H9 (cell line): ENCODE results near the gene ARHGAP31. TPM values are rescaled to one million over a fixed set of nuclear protein-coding genes. Genes with fewer than 3 reads are reported as not detected.

Experiments
- DNase-seq: peaks from one replicate; pipeline ENCODE4 v3.0.0-alpha.2; 2017
- H2AFZ ChIP-seq: one replicate; pipeline ENCODE4 v1.6.1; 2013; ENCODE audit warnings: mild to moderate bottlenecking, low read length, control low read depth, moderate library complexity
- H2AK5ac ChIP-seq: 2 replicates; pipeline ENCODE4 v1.6.1; 2013; ENCODE audit warnings: low read length, control low read depth, mixed read lengths; ENCODE audit not compliant: insufficient read length
- H2BK120ac ChIP-seq: one replicate; pipeline ENCODE4 v1.6.1; 2013; ENCODE audit warnings: low read depth, mild to moderate bottlenecking, low read length, control low read depth, inconsistent platforms; ENCODE audit not compliant: poor library complexity, severe bottlenecking
- H2BK12ac ChIP-seq: 2 replicates; pipeline ENCODE4 v1.6.1; 2013; ENCODE audit warnings: low read length, control low read depth, mixed read lengths, low read depth; ENCODE audit not compliant: insufficient read length
- H2BK15ac ChIP-seq: 2 replicates; pipeline ENCODE4 v1.6.1; 2013; ENCODE audit warnings: low read depth, low read length, control low read depth
- H2BK20ac ChIP-seq: one replicate; pipeline ENCODE4 v1.6.1; 2013; ENCODE audit warnings: low read depth, mild to moderate bottlenecking, low read length, control low read depth, inconsistent platforms; ENCODE audit not compliant: poor library complexity, severe bottlenecking
- H2BK5ac ChIP-seq: 2 replicates; pipeline ENCODE4 v1.6.1; 2013; ENCODE audit warnings: low read length, control low read depth, mixed read lengths; ENCODE audit not compliant: insufficient read length
- H3K14ac ChIP-seq: 2 replicates; pipeline ENCODE4 v1.6.1; 2013; ENCODE audit warnings: low read length, control low read depth; ENCODE audit not compliant: insufficient read depth
- H3K18ac ChIP-seq: 2 replicates; pipeline ENCODE4 v1.6.1; 2013; ENCODE audit warnings: low read depth, mild to moderate bottlenecking, mixed read lengths, low read length, control low read depth; ENCODE audit not compliant: insufficient read length
- H3K23ac ChIP-seq: 2 replicates; pipeline ENCODE4 v1.6.1; 2013; ENCODE audit warnings: low read length, control low read depth, mixed read lengths, low read depth; ENCODE audit not compliant: insufficient read length
- H3K23me2 ChIP-seq: 2 replicates; pipeline ENCODE4 v1.6.1; 2013; ENCODE audit warnings: low read depth, mild to moderate bottlenecking, mixed read lengths, low read length, control low read depth; ENCODE audit not compliant: insufficient read length, poor library complexity, severe bottlenecking
- H3K27ac ChIP-seq: 2 replicates; pipeline ENCODE4 v1.5.1; 2013; ENCODE audit warnings: low read length, control low read depth, mixed read lengths, low read depth; ENCODE audit not compliant: insufficient read length
- H3K27me3 ChIP-seq: 2 replicates; pipeline ENCODE4 v1.6.1; 2013; ENCODE audit warnings: low read length, control low read depth, inconsistent platforms; ENCODE audit not compliant: insufficient read depth
- H3K4ac ChIP-seq: 2 replicates; pipeline ENCODE4 v1.6.1; 2013; ENCODE audit warnings: low read depth, mild to moderate bottlenecking, control low read depth, inconsistent platforms, low read length, moderate library complexity
- H3K4me1 ChIP-seq: 2 replicates; pipeline ENCODE4 v1.6.1; 2013; ENCODE audit warnings: low read length, control low read depth, inconsistent platforms; ENCODE audit not compliant: insufficient read depth
- H3K4me2 ChIP-seq: 2 replicates; pipeline ENCODE4 v1.6.1; 2013; ENCODE audit warnings: low read length, control low read depth, mixed read lengths; ENCODE audit not compliant: insufficient read length, insufficient read depth
- H3K56ac ChIP-seq: 2 replicates; pipeline ENCODE4 v1.6.1; 2013; ENCODE audit warnings: low read depth, mild to moderate bottlenecking, mixed read lengths, low read length, control low read depth; ENCODE audit not compliant: insufficient read length
- H3K79me1 ChIP-seq: 2 replicates; pipeline ENCODE4 v1.6.1; 2013; ENCODE audit warnings: low read depth, mild to moderate bottlenecking, moderate library complexity, low read length, control low read depth, inconsistent platforms; ENCODE audit not compliant: insufficient read depth, poor library complexity, severe bottlenecking
- H3K79me2 ChIP-seq: 2 replicates; pipeline ENCODE4 v1.6.1; 2013; ENCODE audit warnings: low read length, control low read depth, inconsistent platforms; ENCODE audit not compliant: insufficient read depth
- H3K9ac ChIP-seq: 2 replicates; pipeline ENCODE4 v1.6.1; 2013; ENCODE audit warnings: low read length, control low read depth, mixed read lengths; ENCODE audit not compliant: insufficient read length; ENCODE audit errors: extremely low read depth
- H3K9me3 ChIP-seq: one replicate; pipeline ENCODE4 v1.6.1; 2013; ENCODE audit warnings: low read depth, low read length, inconsistent platforms; ENCODE audit not compliant: control insufficient read depth
- H3T11ph ChIP-seq: one replicate; pipeline ENCODE4 v1.6.1; 2013; ENCODE audit warnings: mild to moderate bottlenecking, low read length, control low read depth, inconsistent platforms
- H4K20me1 ChIP-seq: one replicate; pipeline ENCODE4 v1.6.1; 2013; ENCODE audit not compliant: control insufficient read depth, insufficient read length, insufficient read depth
- H4K5ac ChIP-seq: 2 replicates; pipeline ENCODE4 v1.6.1; 2013; ENCODE audit warnings: low read depth, mild to moderate bottlenecking, mixed read lengths, low read length, control low read depth; ENCODE audit not compliant: insufficient read length
- H4K8ac ChIP-seq: replicated peaks from 2 replicates; pipeline ENCODE4 v1.6.1; 2013; ENCODE audit warnings: low read length, control low read depth, mixed read lengths, low read depth; ENCODE audit not compliant: insufficient read length
- H4K91ac ChIP-seq: 2 replicates; pipeline ENCODE4 v1.6.1; 2013; ENCODE audit warnings: low read depth, mild to moderate bottlenecking, moderate library complexity, mixed read lengths, low read length, control low read depth; ENCODE audit not compliant: insufficient read length
- H3K27ac Mint-ChIP-seq, 3 experiments: 2 replicates in 2 of 3; 3 replicates in 1 of 3; pipeline ENCODE4 v1.8.0; 2020 to 2021; ENCODE audit warnings: mixed read lengths in 3 of 3, mild to moderate bottlenecking in 1 of 3, moderate library complexity in 1 of 3
- H3K27me3 Mint-ChIP-seq: 2 replicates; pipeline ENCODE4 v1.8.0; 2021; ENCODE audit warnings: low read depth, mild to moderate bottlenecking, moderate library complexity, mixed read lengths
- H3K36me3 Mint-ChIP-seq, 3 experiments: 2 replicates in 2 of 3; 3 replicates in 1 of 3; pipeline ENCODE4 v1.8.0; 2020 to 2021; ENCODE audit warnings: low read depth in 3 of 3, mixed read lengths in 3 of 3; ENCODE audit not compliant: insufficient read depth in 1 of 3
- H3K4me1 Mint-ChIP-seq, 2 experiments: 2 replicates each; pipeline ENCODE4 v1.8.0; 2020; ENCODE audit warnings: mixed read lengths in 2 of 2
- H3K4me3 Mint-ChIP-seq, 2 experiments: 2 replicates in 1 of 2; 3 replicates in 1 of 2; pipeline ENCODE4 v1.8.0; 2020 to 2021; ENCODE audit warnings: mild to moderate bottlenecking in 2 of 2, mixed read lengths in 2 of 2, moderate library complexity in 1 of 2
- H3K9me3 Mint-ChIP-seq, 2 experiments: 2 replicates in 1 of 2; 3 replicates in 1 of 2; pipeline ENCODE4 v1.8.0; 2020; ENCODE audit warnings: mild to moderate bottlenecking in 2 of 2, mixed read lengths in 2 of 2, moderate library complexity in 1 of 2
- CTCF ChIP-seq: fragments of 200-600 bp; sonication (generic); conservative IDR thresholded peaks from 3 replicates; pipeline ENCODE4 v1.8.0; 2021; ENCODE audit warnings: antibody characterized with exemption, mild to moderate bottlenecking
- WGBS: extraction: QIAGEN DNeasy Blood & Tissue Kit; methylation state at CpG from one replicate; pipeline ENCODE4 v1.1.7; 2013; ENCODE audit warnings: missing lambda C conversion rate, low lambda C conversion rate, mixed read lengths; ENCODE audit not compliant: insufficient read length; ENCODE audit errors: extremely low coverage; 5-methylcytosine and 5-hydroxymethylcytosine counted together
- total RNA-seq: library from RNA; stranded (reverse); gene quantifications from 2 replicates; pipeline ENCODE4 v1.2.1, GENCODE V29; 2021

The ARHGAP31 gene
- total RNA-seq, 1 experiment from 2014 or later = 2.2 TPM

GRCh38 chr3:119357190-119357589, 63.0 kb downstream of the ARHGAP31 start:
- DNase-seq = no peak
- no peak overlapping the region for H3K4me3 Mint-ChIP-seq
- H2BK12ac ChIP-seq = no peak overlapping the region
- H4K8ac ChIP-seq = no peak overlapping the region
- peaks cover 53 to 56% of the 10 kb centered on the region in 2 experiments for H3K4me1 Mint-ChIP-seq
- H3K36me3 Mint-ChIP-seq = no peaks in the 10 kb centered on the region
- no peak overlapping the region for H2AFZ ChIP-seq
- no peaks in the 10 kb centered on the region for H4K20me1 ChIP-seq
- H2BK20ac ChIP-seq = no peak overlapping the region
- H3K27me3 Mint-ChIP-seq = no peaks in the 10 kb centered on the region
- no peaks in the 10 kb centered on the region for H3K23me2 ChIP-seq
- H3K27ac ChIP-seq = no peak overlapping the region
- no peak overlapping the region for H3T11ph ChIP-seq
- no CpG with 5 or more reads among the region's 6 CpGs for WGBS
- H3K27ac Mint-ChIP-seq = peak overlapping the region in 2 of 3 experiments; percentile 0 to 12; a peak in 3 of 7 replicates
- no peak overlapping the region for H3K23ac ChIP-seq
- peaks cover 2% of the 10 kb centered on the region in 2 experiments; a peak in 2 of 5 replicates for H3K9me3 Mint-ChIP-seq
- H3K79me1 ChIP-seq = no peaks in the 10 kb centered on the region
- H3K4me2 ChIP-seq = no peak overlapping the region
- no peaks in the 10 kb centered on the region for H3K27me3 ChIP-seq
- H4K5ac ChIP-seq = no peak overlapping the region
- no peak overlapping the region for H3K9ac ChIP-seq
- no peak overlapping the region for H2BK15ac ChIP-seq
- H2AK5ac ChIP-seq = no peak overlapping the region
- no peaks in the 10 kb centered on the region for H3K9me3 ChIP-seq
- peaks cover 20% of the 10 kb centered on the region for H3K4me1 ChIP-seq
- no peaks in the 10 kb centered on the region for H3K79me2 ChIP-seq
- H4K91ac ChIP-seq = no peak overlapping the region
- no peak for TF ChIP-seq CTCF
- H2BK120ac ChIP-seq = no peak overlapping the region
- no peak overlapping the region for H3K18ac ChIP-seq
- H3K4ac ChIP-seq = no peak overlapping the region
- no peak overlapping the region for H3K14ac ChIP-seq
- H2BK5ac ChIP-seq = no peak overlapping the region
- no peak overlapping the region for H3K56ac ChIP-seq
